ENCODE measurements around the gene DGKD. TPM values are rescaled to one million over a fixed set of nuclear protein-coding genes. Genes with fewer than 3 reads are reported as not detected.
A peak's percentile ranks its signal among the peaks of the same experiment; 100 is the strongest.

DGKD gene
- total RNA-seq, 1 experiment from 2014 or later = 52.0 TPM

DNA sequence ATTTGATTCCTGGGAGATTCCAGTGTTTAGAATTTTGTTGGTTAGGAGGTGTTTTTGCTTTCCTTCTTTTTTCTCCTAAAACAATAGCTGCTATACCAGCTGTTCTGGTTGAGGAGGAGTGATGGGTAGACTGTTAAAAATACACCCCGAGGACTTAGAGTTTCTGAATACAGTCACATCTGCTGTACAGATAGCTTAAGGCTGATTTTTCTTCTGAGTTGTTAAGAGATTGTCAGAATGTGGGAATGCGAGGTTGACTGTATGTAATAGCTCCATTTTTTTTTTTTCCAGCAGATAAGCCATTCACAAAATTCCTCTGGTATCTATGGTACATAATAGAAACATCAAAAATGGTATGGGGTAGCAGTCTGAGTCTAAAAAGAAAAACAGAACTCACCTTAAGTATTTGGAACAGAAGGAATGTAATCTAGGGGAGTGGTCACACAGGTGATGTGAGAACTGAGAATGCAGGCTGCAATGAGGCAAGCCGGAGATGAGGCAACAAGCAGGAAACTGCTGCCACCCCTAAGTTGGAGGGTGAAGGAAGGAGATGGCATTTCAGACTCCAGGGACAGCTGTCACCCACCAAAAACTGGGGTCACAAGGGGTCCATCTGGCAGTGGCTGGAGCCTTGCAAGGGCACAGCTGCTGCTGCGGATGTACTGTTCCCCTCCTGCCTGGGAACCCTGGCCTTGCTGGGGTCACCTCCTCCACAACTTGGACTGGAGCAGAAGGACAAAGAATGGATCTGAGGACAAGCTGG lies 2.4 kb downstream of the DGKD start:
- Histone ChIP-seq H3K9me3 (ENCODE audit: control insufficient read depth in 1 of 2, insufficient read depth in 1 of 2, low read depth in 1 of 2, low read length in 2 of 2) (no peaks in the 10 kb centered on the region), H3K27me3 (ENCODE audit: insufficient read depth, low read length) (no peaks in the 10 kb centered on the region), H3K4me2 (ENCODE audit: low read length) (peak overlapping the region; percentile 88; the same call in 1 of the 2 replicates), H3K27ac (ENCODE audit: low read depth, low read length) (no peak overlapping the region), H3K4me3 (replicated peaks in 1 of 2; ENCODE audit: low read depth in 1 of 2, low read length in 2 of 2) (no peak overlapping the region), H3K4me1 (ENCODE audit: control insufficient read depth in 1 of 2, insufficient read depth in 2 of 2, low read length in 2 of 2) (peaks cover 15 to 36% of the 10 kb centered on the region in 2 experiments), H3K79me2 (ENCODE audit: insufficient read depth, low read length) (peaks cover 69% of the 10 kb centered on the region), H3K36me3 (ENCODE audit: control insufficient read depth in 1 of 2, insufficient read depth in 2 of 2, low read length in 2 of 2) (no peaks in the 10 kb centered on the region; a peak in 1 of 4 replicates), H2AFZ (ENCODE audit: low read depth, low read length, poor library complexity, severe bottlenecking) (no peak overlapping the region), H4K20me1 (ENCODE audit: insufficient read depth) (no peaks in the 10 kb centered on the region; the same call in 1 of the 2 replicates), H3K9ac (ENCODE audit: low read length) (no peak overlapping the region), H3K9me2 (ENCODE audit: insufficient read depth) (no peaks in the 10 kb centered on the region)
- CTCF ChIA-PET = no interaction called here
- intact Hi-C loops (cut with micrococcal nuclease) = no loop called here
- DNase-seq (ENCODE audit: low read depth, low spot score) (no peak), ATAC-seq (no peak)
- TF ChIP-seq CEBPB (IDR thresholded peaks at IDR 0.05; ENCODE audit: low read depth) = no peak
- no peak for TF ChIP-seq ZBTB33 (IDR thresholded peaks at IDR 0.05; ENCODE audit: extremely low read depth, insufficient replicate concordance, low read length)
- TF ChIP-seq ZNF274 (IDR thresholded peaks at IDR 0.05; ENCODE audit: low read depth, low read length) = no peak
- TF ChIP-seq POLR2A (IDR thresholded peaks at IDR 0.05; ENCODE audit: borderline replicate concordance, extremely low read depth, insufficient read depth, insufficient read length) = no peak
- no peak for TF ChIP-seq YY1 (IDR thresholded peaks at IDR 0.05; ENCODE audit: extremely low read depth, insufficient replicate concordance, low read depth, low read length)
- TF ChIP-seq SRF (IDR thresholded peaks at IDR 0.05; ENCODE audit: low read depth) = no peak
- no peak for TF ChIP-seq ELF1 (IDR thresholded peaks at IDR 0.05; ENCODE audit: borderline replicate concordance, low read depth)
- no peak for TF ChIP-seq EGR1 (IDR thresholded peaks at IDR 0.05; ENCODE audit: low read depth)
- TF ChIP-seq, protein P1, sequence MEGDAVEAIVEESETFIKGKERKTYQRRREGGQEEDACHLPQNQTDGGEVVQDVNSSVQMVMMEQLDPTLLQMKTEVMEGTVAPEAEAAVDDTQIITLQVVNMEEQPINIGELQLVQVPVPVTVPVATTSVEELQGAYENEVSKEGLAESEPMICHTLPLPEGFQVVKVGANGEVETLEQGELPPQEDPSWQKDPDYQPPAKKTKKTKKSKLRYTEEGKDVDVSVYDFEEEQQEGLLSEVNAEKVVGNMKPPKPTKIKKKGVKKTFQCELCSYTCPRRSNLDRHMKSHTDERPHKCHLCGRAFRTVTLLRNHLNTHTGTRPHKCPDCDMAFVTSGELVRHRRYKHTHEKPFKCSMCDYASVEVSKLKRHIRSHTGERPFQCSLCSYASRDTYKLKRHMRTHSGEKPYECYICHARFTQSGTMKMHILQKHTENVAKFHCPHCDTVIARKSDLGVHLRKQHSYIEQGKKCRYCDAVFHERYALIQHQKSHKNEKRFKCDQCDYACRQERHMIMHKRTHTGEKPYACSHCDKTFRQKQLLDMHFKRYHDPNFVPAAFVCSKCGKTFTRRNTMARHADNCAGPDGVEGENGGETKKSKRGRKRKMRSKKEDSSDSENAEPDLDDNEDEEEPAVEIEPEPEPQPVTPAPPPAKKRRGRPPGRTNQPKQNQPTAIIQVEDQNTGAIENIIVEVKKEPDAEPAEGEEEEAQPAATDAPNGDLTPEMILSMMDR (IDR thresholded peaks at IDR 0.05 in 2 of 3, conservative IDR thresholded peaks at IDR 0.05 in 1 of 3; ENCODE audit: borderline replicate concordance in 1 of 3, insufficient read depth in 1 of 3, low read depth in 2 of 3, low read length in 2 of 3) = no peak
- TF ChIP-seq SIN3A (IDR thresholded peaks at IDR 0.05; ENCODE audit: low read depth) = no peak
- TF ChIP-seq EZH2phosphoT487 (IDR thresholded peaks at IDR 0.05; ENCODE audit: borderline replicate concordance) = no peak
- TF ChIP-seq, protein P2, sequence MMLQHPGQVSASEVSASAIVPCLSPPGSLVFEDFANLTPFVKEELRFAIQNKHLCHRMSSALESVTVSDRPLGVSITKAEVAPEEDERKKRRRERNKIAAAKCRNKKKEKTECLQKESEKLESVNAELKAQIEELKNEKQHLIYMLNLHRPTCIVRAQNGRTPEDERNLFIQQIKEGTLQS (IDR thresholded peaks at IDR 0.05) = no peak
- TF ChIP-seq TCF7L2 (IDR thresholded peaks at IDR 0.05; ENCODE audit: borderline replicate concordance, extremely low read depth, insufficient read depth, insufficient read length) = no peak
- TF ChIP-seq FOSL1 (IDR thresholded peaks at IDR 0.05; ENCODE audit: low read depth) = no peak
- no peak for TF ChIP-seq CBX3 (IDR thresholded peaks at IDR 0.05; ENCODE audit: low read depth)
- TF ChIP-seq RAD21 (IDR thresholded peaks at IDR 0.05; ENCODE audit: low read depth) = no peak
- TF ChIP-seq JUND (IDR thresholded peaks at IDR 0.05) = no peak
- no peak for TF ChIP-seq EZH2 (IDR thresholded peaks at IDR 0.05)
- TF ChIP-seq POLR2AphosphoS5 (IDR thresholded peaks at IDR 0.05; ENCODE audit: low read depth, low read length) = no peak
- POLR2A ChIA-PET = no interaction called here
- RAD21 ChIA-PET (ENCODE audit: low non-redundant PET in 1 of 2, low total read pairs in 2 of 2, uncharacterized antibody in 2 of 2, unreplicated experiment in 2 of 2) = no interaction called here
- BruUV-seq (replicated peaks) = no TSS peak
